Mononuclear cell (primary cell): ENCODE results near the gene NTN5. TPM values are rescaled to one million over a fixed set of nuclear protein-coding genes. Genes with fewer than 3 reads are reported as not detected.

Experiments
- H3K27me3 ChIP-seq: 2 replicates; pipeline ENCODE4 v1.6.0; 2011; ENCODE audit warnings: low read length, control low read depth; ENCODE audit not compliant: insufficient read depth
- H3K4me1 ChIP-seq: 2 replicates; pipeline ENCODE4 v1.5.1; 2011; ENCODE audit warnings: mild to moderate bottlenecking, low read length, control low read depth; ENCODE audit not compliant: insufficient read depth
- H3K4me3 ChIP-seq: 2 replicates; pipeline ENCODE4 v1.5.1; 2011; ENCODE audit warnings: mild to moderate bottlenecking, low read length, moderate library complexity
- H3K9me3 ChIP-seq: 2 replicates; pipeline ENCODE4 v1.5.1; 2011; ENCODE audit warnings: low read depth, mild to moderate bottlenecking, control low read depth, low read length
- total RNA-seq: library from RNA; depleted of rRNA; stranded (reverse); fragments of >200 nt; gene quantifications from one replicate; pipeline ENCODE4 v1.2.3, GENCODE V29; 2012

Gene NTN5
- total RNA-seq, 1 donor, result 0.63 TPM

GRCh38 chr19:48613852-48614435 lies 58.9 kb downstream of the NTN5 start:
- Histone ChIP-seq H3K4me1 (peaks cover 26% of the 10 kb centered on the region), H3K9me3 (no peaks in the 10 kb centered on the region)

GRCh38 chr19:48613024-48613851 lies 59.6 kb downstream of the NTN5 start:
- peaks cover 25% of the 10 kb centered on the region for H3K4me1 ChIP-seq
- no peaks in the 10 kb centered on the region for H3K27me3 ChIP-seq
- H3K4me3 ChIP-seq, result no peak overlapping the region
- no peaks in the 10 kb centered on the region for H3K9me3 ChIP-seq

More at GRCh38 chr19:48613852-48614435, 58.9 kb downstream of the NTN5 start:
- H3K27me3 ChIP-seq, result no peaks in the 10 kb centered on the region
- no peak overlapping the region for H3K4me3 ChIP-seq

GRCh38 chr19:48611872-48612271 lies 60.9 kb downstream of the NTN5 start:
- Histone ChIP-seq H3K4me3 (no peak overlapping the region), H3K27me3 (no peaks in the 10 kb centered on the region), H3K4me1 (peaks cover 11% of the 10 kb centered on the region), H3K9me3 (no peaks in the 10 kb centered on the region)

Other genes with a start within 250 kb of the NTN5 start
- gene GRWD1, start 227.0 kb downstream of the NTN5 start, total RNA-seq, result 15.2 TPM
- gene KCNJ14, start 217.4 kb downstream of the NTN5 start, total RNA-seq, result 1.7 TPM
- 14.9 TPM for gene CYTH2, start 203.6 kb downstream of the NTN5 start, total RNA-seq
- gene LMTK3, start 161.2 kb downstream of the NTN5 start, total RNA-seq, result 1.5 TPM
- gene SULT2B1, start 120.8 kb downstream of the NTN5 start, total RNA-seq, result not detected
- gene SPACA4, start 66.3 kb downstream of the NTN5 start, total RNA-seq, result not detected
- 0.73 TPM for gene FAM83E, start 57.9 kb downstream of the NTN5 start, total RNA-seq
- gene RPL18, start 53.8 kb downstream of the NTN5 start, total RNA-seq, result 2,431 TPM
- 4.5 TPM for gene SPHK2, start 53.5 kb downstream of the NTN5 start, total RNA-seq
- gene DBP, start 35.6 kb downstream of the NTN5 start, total RNA-seq, result 28.2 TPM
- 2.4 TPM for gene CA11, start 26.8 kb downstream of the NTN5 start, total RNA-seq
- gene FUT2, start 23.0 kb upstream of the NTN5 start, total RNA-seq, result not detected
- gene MAMSTR, start 46.7 kb upstream of the NTN5 start, total RNA-seq, result 0.10 TPM
- 0.10 TPM for gene RASIP1, start 67.6 kb upstream of the NTN5 start, total RNA-seq
- not detected for gene IZUMO1, start 73.9 kb upstream of the NTN5 start, total RNA-seq
- gene FUT1, start 79.6 kb upstream of the NTN5 start, total RNA-seq, result not detected
- gene FGF21, start 82.5 kb upstream of the NTN5 start, total RNA-seq, result not detected
- 3.9 TPM for gene BCAT2, start 138.0 kb upstream of the NTN5 start, total RNA-seq
- gene HSD17B14, start 163.5 kb upstream of the NTN5 start, total RNA-seq, result 0.42 TPM
- 1.3 TPM for gene PLEKHA4, start 195.6 kb upstream of the NTN5 start, total RNA-seq
- gene PPP1R15A, start 199.4 kb upstream of the NTN5 start, total RNA-seq, result 644 TPM
- gene TULP2, start 225.7 kb upstream of the NTN5 start, total RNA-seq, result 0.31 TPM
- gene NUCB1, start 227.3 kb upstream of the NTN5 start, total RNA-seq, result 166 TPM